HG03521 (cell line): ENCODE data around the gene ZNF648.
"Not testable (repeated sequence)": the region's sequence is repeated elsewhere in the genome, so short reads cannot be mapped to it uniquely, and the experiment has no call there.

Source experiments
- ATAC-seq: cut with Tn5 transposase; IDR thresholded peaks from one replicate; pipeline ENCODE4 v1.9.1; 2021; ENCODE audit warnings: mild to moderate bottlenecking, moderate library complexity; ENCODE audit not compliant: unreplicated experiment

Gene ZNF648

GRCh38 chr1:182080040-182080439 is 18.5 kb upstream of the ZNF648 start:
- ATAC-seq: no peak

GRCh38 chr1:182071924-182072323 is 10.4 kb upstream of the ZNF648 start:
- ATAC-seq: no peak

GRCh38 chr1:182069028-182069466 is 7.5 kb upstream of the ZNF648 start:
- peak; percentile 65 for ATAC-seq

- ATAC-seq: no peak
These were observed 5.4 kb upstream of the ZNF648 start for GRCh38 chr1:182066934-182067333.

GRCh38 chr1:182065126-182065845 is 3.8 kb upstream of the ZNF648 start:
- no peak for ATAC-seq

- no peak for ATAC-seq
These were observed 3.1 kb upstream of the ZNF648 start for GRCh38 chr1:182064611-182065010.

- no peak for ATAC-seq
These were observed 711 bp upstream of the ZNF648 start for GRCh38 chr1:182062223-182062622.

- no peak for ATAC-seq
These were observed 635 bp downstream of the ZNF648 start for GRCh38 chr1:182060877-182061276.

GRCh38 chr1:182059936-182060335 is 1.6 kb downstream of the ZNF648 start:
- no peak for ATAC-seq

GRCh38 chr1:182056601-182057366 is 4.7 kb downstream of the ZNF648 start:
- ATAC-seq: no peak

- ATAC-seq: peak; percentile 50
These were observed 6.7 kb downstream of the ZNF648 start for GRCh38 chr1:182054698-182055326.

- no peak for ATAC-seq
These were observed 9.2 kb downstream of the ZNF648 start for GRCh38 chr1:182052355-182052754.

GRCh38 chr1:182051938-182052337 is 9.6 kb downstream of the ZNF648 start:
- no peak for ATAC-seq

- no peak for ATAC-seq
These were observed 10.7 kb downstream of the ZNF648 start for GRCh38 chr1:182050481-182051448.

- ATAC-seq: no peak
These were observed 12.9 kb downstream of the ZNF648 start for GRCh38 chr1:182048562-182048961.

GRCh38 chr1:182046763-182047162 is 14.7 kb downstream of the ZNF648 start:
- no peak for ATAC-seq

- not testable (repeated sequence) for ATAC-seq
These were observed 16.0 kb downstream of the ZNF648 start for GRCh38 chr1:182045481-182045880.

- no peak for ATAC-seq
These were observed 19.9 kb downstream of the ZNF648 start for GRCh38 chr1:182041615-182042014.

- ATAC-seq: no peak
These were observed 23.3 kb downstream of the ZNF648 start for GRCh38 chr1:182038220-182038619.

GRCh38 chr1:182035097-182035770 is 26.3 kb downstream of the ZNF648 start:
- ATAC-seq: no peak
